ENCODE measurements around the gene ZBTB37. TPM values are rescaled to one million over a fixed set of nuclear protein-coding genes. Genes with fewer than 3 reads are reported as not detected.

Gene ZBTB37
- total RNA-seq, 1 experiment from 2014 or later, result 12.0 TPM

DNA sequence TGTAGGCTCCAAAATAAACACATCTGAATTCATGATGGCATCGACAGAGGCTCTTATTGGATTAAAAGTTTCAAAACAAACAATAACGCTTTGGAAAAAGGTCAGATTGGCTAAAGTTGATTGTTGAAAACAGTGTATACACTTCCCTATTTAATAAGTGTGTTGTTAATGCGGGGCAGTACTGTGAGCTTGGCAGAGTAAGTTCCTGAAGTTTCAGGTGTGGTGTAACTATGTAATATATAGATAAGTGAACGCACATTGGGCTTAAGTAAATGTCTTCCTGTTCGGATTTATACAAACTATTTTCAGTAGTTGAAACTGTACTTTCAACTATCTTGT is 810 bp downstream of the ZBTB37 start:
- H3K27ac ChIP-seq (ENCODE audit: insufficient read length, low read depth, low read length), result peak overlapping the region; percentile 63
- no peak overlapping the region for H2BK20ac ChIP-seq (ENCODE audit: low read depth, low read length, poor library complexity, severe bottlenecking)
- no peak overlapping the region for H2BK12ac ChIP-seq (ENCODE audit: insufficient read length, low read depth, low read length)
- no peak overlapping the region for H3K23ac ChIP-seq (ENCODE audit: insufficient read length, low read depth, low read length)
- Mint-ChIP-seq H3K4me3 (peak overlapping the region; percentile 98 to 99), H3K27me3 (ENCODE audit: low read depth) (peaks cover 3% of the 10 kb centered on the region; the same call in 1 of the 2 replicates), H3K27ac (peak overlapping the region; percentile 97 to 99 (median 98)), H3K36me3 (ENCODE audit: insufficient read depth in 1 of 3, low read depth in 3 of 3) (peaks cover 51 to 68% (median 59%) of the 10 kb centered on the region in 3 experiments), H3K9me3 (peaks cover 0 to 9% of the 10 kb centered on the region in 2 experiments; a peak in 2 of 5 replicates), H3K4me1 (peaks cover 31 to 43% of the 10 kb centered on the region in 2 experiments)
- no peak overlapping the region for H4K8ac ChIP-seq (replicated peaks; ENCODE audit: insufficient read length, low read depth, low read length)
- H3K79me2 ChIP-seq (ENCODE audit: insufficient read depth, low read length), result peaks cover 16% of the 10 kb centered on the region; the same call in 1 of the 2 replicates
- H3K9me3 ChIP-seq (ENCODE audit: control insufficient read depth, low read depth, low read length), result no peaks in the 10 kb centered on the region
- H3T11ph ChIP-seq (ENCODE audit: low read length), result no peak overlapping the region
- H3K23me2 ChIP-seq (ENCODE audit: insufficient read length, low read depth, low read length, poor library complexity, severe bottlenecking), result peaks cover 10% of the 10 kb centered on the region
- no peak overlapping the region for H3K4ac ChIP-seq (ENCODE audit: low read depth, low read length)
- no peak for DNase-seq
- no CpG with 5 or more reads among the region's 5 CpGs for WGBS (ENCODE audit: extremely low coverage, insufficient read length, low lambda C conversion rate)
- no peak overlapping the region for H2BK5ac ChIP-seq (ENCODE audit: insufficient read length, low read length)
- H3K4me1 ChIP-seq (ENCODE audit: insufficient read depth, low read length), result no peaks in the 10 kb centered on the region
- peak overlapping the region; percentile 89 for H3K9ac ChIP-seq (ENCODE audit: extremely low read depth, insufficient read length, low read length)
- H3K79me1 ChIP-seq (ENCODE audit: insufficient read depth, low read depth, low read length, poor library complexity, severe bottlenecking), result no peaks in the 10 kb centered on the region
- no peaks in the 10 kb centered on the region for H3K27me3 ChIP-seq (ENCODE audit: insufficient read depth, low read length)
- no peak overlapping the region for H2BK15ac ChIP-seq (ENCODE audit: low read depth, low read length)
- TF ChIP-seq, protein P1, sequence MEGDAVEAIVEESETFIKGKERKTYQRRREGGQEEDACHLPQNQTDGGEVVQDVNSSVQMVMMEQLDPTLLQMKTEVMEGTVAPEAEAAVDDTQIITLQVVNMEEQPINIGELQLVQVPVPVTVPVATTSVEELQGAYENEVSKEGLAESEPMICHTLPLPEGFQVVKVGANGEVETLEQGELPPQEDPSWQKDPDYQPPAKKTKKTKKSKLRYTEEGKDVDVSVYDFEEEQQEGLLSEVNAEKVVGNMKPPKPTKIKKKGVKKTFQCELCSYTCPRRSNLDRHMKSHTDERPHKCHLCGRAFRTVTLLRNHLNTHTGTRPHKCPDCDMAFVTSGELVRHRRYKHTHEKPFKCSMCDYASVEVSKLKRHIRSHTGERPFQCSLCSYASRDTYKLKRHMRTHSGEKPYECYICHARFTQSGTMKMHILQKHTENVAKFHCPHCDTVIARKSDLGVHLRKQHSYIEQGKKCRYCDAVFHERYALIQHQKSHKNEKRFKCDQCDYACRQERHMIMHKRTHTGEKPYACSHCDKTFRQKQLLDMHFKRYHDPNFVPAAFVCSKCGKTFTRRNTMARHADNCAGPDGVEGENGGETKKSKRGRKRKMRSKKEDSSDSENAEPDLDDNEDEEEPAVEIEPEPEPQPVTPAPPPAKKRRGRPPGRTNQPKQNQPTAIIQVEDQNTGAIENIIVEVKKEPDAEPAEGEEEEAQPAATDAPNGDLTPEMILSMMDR (conservative IDR thresholded peaks at IDR 0.05), result no peak
- no peak overlapping the region for H3K56ac ChIP-seq (ENCODE audit: insufficient read length, low read depth, low read length)
- H2AK5ac ChIP-seq (ENCODE audit: insufficient read length, low read length), result no peak overlapping the region
- H4K20me1 ChIP-seq (ENCODE audit: control insufficient read depth, insufficient read depth, insufficient read length), result no peaks in the 10 kb centered on the region
- H4K91ac ChIP-seq (ENCODE audit: insufficient read length, low read depth, low read length), result no peak overlapping the region
- H4K5ac ChIP-seq (ENCODE audit: insufficient read length, low read depth, low read length), result no peak overlapping the region
- no peak overlapping the region for H2AFZ ChIP-seq (ENCODE audit: low read length)
- H2BK120ac ChIP-seq (ENCODE audit: low read depth, low read length, poor library complexity, severe bottlenecking), result no peak overlapping the region
- H3K18ac ChIP-seq (ENCODE audit: insufficient read length, low read depth, low read length), result no peak overlapping the region
- H3K14ac ChIP-seq (ENCODE audit: insufficient read depth, low read length), result no peak overlapping the region
- peak overlapping the region; percentile 96 for H3K4me2 ChIP-seq (ENCODE audit: insufficient read depth, insufficient read length, low read length)
